ENCODE measurements around the gene VPS4A. TPM values are rescaled to one million over a fixed set of nuclear protein-coding genes. Genes with fewer than 3 reads are reported as not detected.

VPS4A gene
- total and polyA plus RNA-seq, 4 donors, result 25.3 to 31.8 (median 26.9) TPM

- DNase-seq, result no peak
- no peaks in the 10 kb centered on the region for H3K27me3 ChIP-seq (ENCODE audit: control insufficient read depth in 3 of 3, insufficient read depth in 3 of 3, low read length in 2 of 3)
- H3K4me1 ChIP-seq (ENCODE audit: control insufficient read depth in 5 of 5, insufficient read depth in 5 of 5, low read length in 5 of 5), result peaks cover 0 to 5% (median 4%) of the 10 kb centered on the region in 5 donors
- 93 to 94% methylated on average over 2 of the region's 2 CpGs for WGBS, 2 donors
- no peak overlapping the region for H3K9ac ChIP-seq (ENCODE audit: insufficient read depth in 1 of 2, low read length in 2 of 2)
- H3K27ac ChIP-seq (ENCODE audit: low read depth in 1 of 2, low read length in 1 of 2), result no peak overlapping the region
- H3K4me3 ChIP-seq, result no peak overlapping the region
- TF ChIP-seq CTCF (IDR thresholded peaks at IDR 0.05; ENCODE audit: control extremely low read depth, extremely low read depth), result no peak
- H3K36me3 ChIP-seq (ENCODE audit: control insufficient read depth in 4 of 4, insufficient read depth in 4 of 4, low read length in 4 of 4), result peaks cover 0 to 4% (median 3%) of the 10 kb centered on the region in 4 donors
- ATAC-seq (ENCODE audit: insufficient read depth, low FRiP score), result no peak
- H3K9me3 ChIP-seq (ENCODE audit: control insufficient read depth in 4 of 4, insufficient read depth in 3 of 4, low read length in 3 of 4), result no peaks in the 10 kb centered on the region
These were observed 3.3 kb upstream of the VPS4A start for GRCh38 chr16:69307856-69308255.

- WGBS, 2 donors, result 78 to 82% methylated on average over 12 of the region's 12 CpGs
- DNase-seq, result peak in 2 of 3 donors; percentile 20 to 26
- no peak for TF ChIP-seq CTCF (IDR thresholded peaks at IDR 0.05; ENCODE audit: control extremely low read depth, extremely low read depth)
- Histone ChIP-seq H3K27me3 (ENCODE audit: control insufficient read depth in 3 of 3, insufficient read depth in 3 of 3, low read length in 2 of 3) (no peaks in the 10 kb centered on the region), H3K4me3 (no peak overlapping the region), H3K4me1 (ENCODE audit: control insufficient read depth in 5 of 5, insufficient read depth in 5 of 5, low read length in 5 of 5) (peaks cover 0 to 5% (median 4%) of the 10 kb centered on the region in 5 donors), H3K27ac (ENCODE audit: low read depth in 1 of 2, low read length in 1 of 2) (no peak overlapping the region), H3K9ac (ENCODE audit: insufficient read depth in 1 of 2, low read length in 2 of 2) (no peak overlapping the region), H3K9me3 (ENCODE audit: control insufficient read depth in 4 of 4, insufficient read depth in 3 of 4, low read length in 3 of 4) (no peaks in the 10 kb centered on the region), H3K36me3 (ENCODE audit: control insufficient read depth in 4 of 4, insufficient read depth in 4 of 4, low read length in 4 of 4) (peaks cover under 1 to 11% (median 4%) of the 10 kb centered on the region in 4 donors)
- ATAC-seq (ENCODE audit: insufficient read depth, low FRiP score), result no peak
These were observed 1.8 kb upstream of the VPS4A start for GRCh38 chr16:69309316-69309715.

GRCh38 chr16:69311533-69312387, 610 bp downstream of the VPS4A start:
- Histone ChIP-seq H3K4me3 (peak overlapping the region; percentile 95), H3K27me3 (ENCODE audit: control insufficient read depth in 3 of 3, insufficient read depth in 3 of 3, low read length in 2 of 3) (no peaks in the 10 kb centered on the region), H3K36me3 (ENCODE audit: control insufficient read depth in 4 of 4, insufficient read depth in 4 of 4, low read length in 4 of 4) (peaks cover 0 to 25% (median 17%) of the 10 kb centered on the region in 4 donors), H3K4me1 (ENCODE audit: control insufficient read depth in 5 of 5, insufficient read depth in 5 of 5, low read length in 5 of 5) (peaks cover 0 to 5% (median 4%) of the 10 kb centered on the region in 5 donors), H3K9ac (ENCODE audit: insufficient read depth in 1 of 2, low read length in 2 of 2) (peak overlapping the region; percentile 47 to 61), H3K27ac (ENCODE audit: low read depth in 1 of 2, low read length in 1 of 2) (peak overlapping the region; percentile 91 to 95), H3K9me3 (ENCODE audit: control insufficient read depth in 4 of 4, insufficient read depth in 3 of 4, low read length in 3 of 4) (no peaks in the 10 kb centered on the region)
- ATAC-seq (ENCODE audit: insufficient read depth, low FRiP score) (peak; percentile 45), DNase-seq (peak in 2 of 3 donors; percentile 17 to 19)
- no peak for TF ChIP-seq CTCF (IDR thresholded peaks at IDR 0.05; ENCODE audit: control extremely low read depth, extremely low read depth)
- WGBS, 2 donors, result 2 to 3% methylated on average over 36 to 59 of the region's 59 CpGs

All from lung (tissue), 12 donors.